HG03432 (cell line): Measurements from ENCODE around the gene BTN3A1.
"Not testable (repeated sequence)": the region's sequence is repeated elsewhere in the genome, so short reads cannot be mapped to it uniquely, and the experiment has no call there.

Experiments
- ATAC-seq: cut with Tn5 transposase; IDR thresholded peaks from one replicate; pipeline ENCODE4 v1.9.1; 2021; ENCODE audit warnings: mild to moderate bottlenecking, moderate library complexity; ENCODE audit not compliant: unreplicated experiment

Gene BTN3A1

GRCh38 chr6:26439151-26440125 lies 37.4 kb downstream of the BTN3A1 start:
- ATAC-seq = no peak

GRCh38 chr6:26440977-26441358 lies 38.9 kb downstream of the BTN3A1 start:
- ATAC-seq = no peak

GRCh38 chr6:26441977-26442376 lies 39.9 kb downstream of the BTN3A1 start:
- ATAC-seq = no peak

GRCh38 chr6:26445934-26446667 lies 44.0 kb downstream of the BTN3A1 start:
- peak; percentile 88 for ATAC-seq

GRCh38 chr6:26447257-26447656 lies 45.2 kb downstream of the BTN3A1 start:
- no peak for ATAC-seq

- no peak for ATAC-seq
Measured at GRCh38 chr6:26450240-26450639, 48.2 kb downstream of the BTN3A1 start.

GRCh38 chr6:26452631-26453235 lies 50.7 kb downstream of the BTN3A1 start:
- no peak for ATAC-seq

- ATAC-seq = no peak
Measured at GRCh38 chr6:26454631-26455030, 52.6 kb downstream of the BTN3A1 start.

GRCh38 chr6:26455357-26455970 lies 53.4 kb downstream of the BTN3A1 start:
- no peak for ATAC-seq

- peak; percentile 35 for ATAC-seq
Measured at GRCh38 chr6:26457264-26457805, 55.3 kb downstream of the BTN3A1 start.

GRCh38 chr6:26457806-26458688 lies 56.0 kb downstream of the BTN3A1 start, which contains the start of gene BTN2A1:
Gene BTN2A1, plus strand, starts transcription at chr6:26457955. Its CDS starts 682 bp downstream, at chr6:26458637.
- peak; percentile 97 for ATAC-seq

GRCh38 chr6:26459023-26459810 lies 57.1 kb downstream of the BTN3A1 start:
- ATAC-seq = no peak

- ATAC-seq = not testable (repeated sequence)
Measured at GRCh38 chr6:26461353-26461752, 59.3 kb downstream of the BTN3A1 start.

- no peak for ATAC-seq
Measured at GRCh38 chr6:26464014-26464413, 61.9 kb downstream of the BTN3A1 start.

- ATAC-seq = no peak
Measured at GRCh38 chr6:26464416-26465131, 62.5 kb downstream of the BTN3A1 start.
